Heart left ventricle (tissue), 13 donors: Measurements from ENCODE around the gene OSGIN1.

Experiments used
- CTCF ChIP-seq, 12 donors: fragments of 200-600 bp; sonication (generic) in 4 of 12; IDR thresholded peaks; one replicate each; pipeline versions ENCODE4 v1.5.0 to v1.8.0; 2018 to 2022; ENCODE audit warnings: antibody characterized with exemption in 12 of 12, mild to moderate bottlenecking in 5 of 12
- POLR2A ChIP-seq, 2 donors: fragments of 450-650 bp; IDR thresholded peaks; one replicate each; pipeline ENCODE4 v1.6.1; 2017; ENCODE audit warnings: antibody characterized with exemption in 2 of 2, mild to moderate bottlenecking in 2 of 2, moderate library complexity in 2 of 2
- donor health status: ischemic (EF 13 %, LVEDD 7.1; RV severe dilation, severe dysfunction).
- donor health status: DM: no; HTN: yes; CAD: no.
- donor health status: DM: no; HTN: no; CAD: no.
- donor health status: ischemic (EF 25% LVEDD 6.9; RV normal size, moderate dysfunction).
- donor health status: ischemic (EF 25% LVEDD 5.7; RV mildly dilated, moderate dysfunction).
- donor health status: ischemic (EF 35%, LVEDD 5.7; RV mildly dilated, moderate dysfunction).
- donor health status: nonischemic (EF 11% LVEDD 7.7; RV severe dilation, severe dysfunction).
- donor health status: DM: yes; HTN: yes; CAD: no.
- donor health status: PGD.
- donor health status: ischemic (EF 29% LVEDD 5.4; RV normal size, mild dysfunction).
- donor health status: nonischemic (EF 23%, LVEDD 6.1; RV moderate dilation, normal function).

GRCh38 chr16:83968306-83968851, 15.3 kb downstream of the OSGIN1 start:
- TF ChIP-seq CTCF (IDR thresholded peaks at IDR 0.05) (no peak), POLR2A (IDR thresholded peaks at IDR 0.05) (no peak)
